ENCODE measurements around the gene DHX8. TPM values are rescaled to one million over a fixed set of nuclear protein-coding genes. Genes with fewer than 3 reads are reported as not detected.

The DHX8 gene
- 40.5 and 48.5 TPM in 2 replicates for total RNA-seq

DNA sequence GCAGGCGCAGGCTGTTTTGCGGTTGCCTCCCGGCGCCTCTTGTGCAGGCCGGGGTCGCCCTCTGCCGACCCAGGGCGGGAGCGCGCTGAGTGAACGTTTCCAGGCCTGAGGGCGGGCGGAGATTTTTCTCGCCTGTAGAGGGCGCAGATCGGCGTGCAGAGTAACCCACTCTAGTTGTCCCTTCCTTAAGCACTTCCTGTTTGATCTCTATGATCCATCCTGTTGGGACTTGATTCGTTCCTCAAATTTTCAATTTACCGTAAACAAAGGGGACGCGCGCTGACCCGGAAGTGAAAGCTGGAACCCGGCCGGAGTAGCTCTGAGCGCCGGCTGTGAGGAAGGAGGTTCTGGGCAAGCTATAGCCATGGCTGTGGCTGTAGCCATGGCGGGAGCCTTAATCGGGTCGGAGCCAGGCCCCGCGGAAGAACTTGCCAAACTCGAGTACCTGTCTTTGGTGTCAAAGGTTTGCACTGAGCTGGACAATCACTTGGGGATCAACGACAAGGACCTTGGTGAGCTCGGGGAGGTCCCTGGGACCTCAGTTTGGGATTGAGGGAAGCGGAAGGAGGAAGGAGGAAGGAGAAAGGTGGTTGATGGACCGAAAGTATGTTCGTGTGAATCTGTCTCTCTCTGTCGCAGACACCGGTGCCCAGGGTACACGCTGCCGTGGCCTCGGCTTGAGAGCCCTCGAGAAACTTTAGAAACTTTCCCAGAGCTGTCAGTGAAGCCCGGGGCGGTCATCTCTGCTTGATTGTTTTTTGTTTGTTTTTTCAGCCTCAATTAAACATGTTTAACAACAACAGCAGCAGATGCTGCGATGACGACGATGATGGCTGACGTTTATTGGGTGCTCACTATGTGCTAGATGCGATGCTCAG lies at the start of gene DHX8:
DHX8 (plus strand) TSS at position 302 of the 878 bp plus-strand sequence; CDS start at position 365, 63 bp downstream.

DNA sequence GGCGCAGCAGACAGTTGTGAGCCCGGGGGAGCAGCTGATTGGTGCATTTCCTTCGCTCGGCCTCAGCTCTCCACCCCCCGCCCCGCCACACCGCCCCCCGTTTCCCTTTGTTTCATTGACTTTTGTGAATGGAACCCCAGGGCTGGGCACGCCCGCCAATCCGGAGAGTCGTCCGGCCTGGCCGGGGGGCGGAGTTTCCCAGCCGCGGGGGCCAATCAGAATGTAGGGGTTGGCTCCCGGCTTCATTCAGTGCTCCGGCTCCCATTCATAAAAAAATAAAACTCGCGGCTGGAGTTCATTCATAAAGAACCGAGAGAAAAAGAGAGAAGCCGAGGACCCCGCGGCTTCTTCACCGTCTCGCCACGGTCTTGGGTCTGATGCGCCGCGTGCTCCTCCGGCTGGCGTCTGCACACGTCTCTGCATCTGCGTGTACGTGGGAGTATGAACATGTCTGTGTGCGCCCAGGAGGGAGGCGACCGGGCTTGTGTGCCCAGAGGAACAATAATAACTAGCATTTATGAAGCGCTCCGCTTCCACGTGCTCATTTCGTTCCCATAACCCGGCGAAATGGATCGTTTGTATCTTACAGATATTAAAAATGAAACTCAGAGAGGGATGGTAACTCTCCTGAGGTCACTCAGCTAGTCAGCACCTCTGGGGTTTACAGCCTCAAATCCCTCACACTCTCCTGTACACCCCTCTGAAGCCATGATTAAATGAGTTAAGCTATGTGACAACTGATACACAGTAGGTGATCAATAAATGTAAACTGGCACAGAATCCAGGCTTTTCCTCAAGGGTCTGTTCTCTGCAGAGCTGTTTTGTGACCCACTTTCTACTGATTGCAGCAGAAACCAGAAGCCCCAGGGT lies 62.8 kb downstream of the DHX8 start, which contains the start of gene ETV4:
ETV4 (minus strand) TSS at position 22 of the 870 bp plus-strand sequence. CDS start 723 bp downstream, outside the sequence.

Other genes starting within 250 kb of the DHX8 start
- gene RNU2-1, start 250.0 kb upstream of the DHX8 start, total RNA-seq = not detected in 2 replicates
- gene ARL4D, start 85.0 kb upstream of the DHX8 start, total RNA-seq = 4.3 and 6.5 TPM in 2 replicates
- gene ETV4, start 62.4 kb downstream of the DHX8 start, total RNA-seq = 2.7 and 6.4 TPM in 2 replicates
- not detected in 2 replicates for gene MEOX1, start 177.9 kb downstream of the DHX8 start, total RNA-seq